NCI-H2196 (cell line): ENCODE measurements around the gene RCBTB2.

Source experiments
- DNase-seq: peaks from one replicate; lab custom pipeline; 2025; ENCODE audit not compliant: unreplicated experiment; lab: John Stamatoyannopoulos, UW

The RCBTB2 gene

GRCh38 chr13:48564056-48564455, 31.2 kb upstream of the RCBTB2 start:
- no peak for DNase-seq

- DNase-seq: no peak
Measured at GRCh38 chr13:48563626-48564025, 30.7 kb upstream of the RCBTB2 start.

GRCh38 chr13:48562296-48563066, 29.6 kb upstream of the RCBTB2 start:
- DNase-seq: no peak

- DNase-seq: no peak
Measured at GRCh38 chr13:48561466-48562235, 28.8 kb upstream of the RCBTB2 start.

- no peak for DNase-seq
Measured at GRCh38 chr13:48560657-48561337, 27.9 kb upstream of the RCBTB2 start.

GRCh38 chr13:48559638-48560320, 26.9 kb upstream of the RCBTB2 start:
- DNase-seq: no peak

- DNase-seq: no peak
Measured at GRCh38 chr13:48556817-48557216, 23.9 kb upstream of the RCBTB2 start.

- DNase-seq: no peak
Measured at GRCh38 chr13:48555441-48555840, 22.6 kb upstream of the RCBTB2 start.

GRCh38 chr13:48551329-48551728, 18.4 kb upstream of the RCBTB2 start:
- no peak for DNase-seq

GRCh38 chr13:48549658-48550057, 16.8 kb upstream of the RCBTB2 start:
- DNase-seq: no peak

- DNase-seq: no peak
Measured at GRCh38 chr13:48547663-48548092, 14.8 kb upstream of the RCBTB2 start.

- DNase-seq: no peak
Measured at GRCh38 chr13:48545608-48546007, 12.7 kb upstream of the RCBTB2 start.

GRCh38 chr13:48542581-48543341, 9.9 kb upstream of the RCBTB2 start:
- peak; percentile 35 for DNase-seq

- no peak for DNase-seq
Measured at GRCh38 chr13:48542138-48542537, 9.3 kb upstream of the RCBTB2 start.

GRCh38 chr13:48539550-48539949, 6.7 kb upstream of the RCBTB2 start:
- DNase-seq: no peak

GRCh38 chr13:48536621-48537250, 3.9 kb upstream of the RCBTB2 start:
- DNase-seq: no peak

GRCh38 chr13:48535766-48536165, 2.9 kb upstream of the RCBTB2 start:
- DNase-seq: no peak

- no peak for DNase-seq
Measured at GRCh38 chr13:48534911-48535501, 2.1 kb upstream of the RCBTB2 start.

- no peak for DNase-seq
Measured at GRCh38 chr13:48533961-48534600, 1.2 kb upstream of the RCBTB2 start.
